Measurements from ENCODE around the gene ZBTB20.
"Not testable (repeated sequence)": the region's sequence is repeated elsewhere in the genome, so short reads cannot be mapped to it uniquely, and the experiment has no call there.

Gene ZBTB20

DNA sequence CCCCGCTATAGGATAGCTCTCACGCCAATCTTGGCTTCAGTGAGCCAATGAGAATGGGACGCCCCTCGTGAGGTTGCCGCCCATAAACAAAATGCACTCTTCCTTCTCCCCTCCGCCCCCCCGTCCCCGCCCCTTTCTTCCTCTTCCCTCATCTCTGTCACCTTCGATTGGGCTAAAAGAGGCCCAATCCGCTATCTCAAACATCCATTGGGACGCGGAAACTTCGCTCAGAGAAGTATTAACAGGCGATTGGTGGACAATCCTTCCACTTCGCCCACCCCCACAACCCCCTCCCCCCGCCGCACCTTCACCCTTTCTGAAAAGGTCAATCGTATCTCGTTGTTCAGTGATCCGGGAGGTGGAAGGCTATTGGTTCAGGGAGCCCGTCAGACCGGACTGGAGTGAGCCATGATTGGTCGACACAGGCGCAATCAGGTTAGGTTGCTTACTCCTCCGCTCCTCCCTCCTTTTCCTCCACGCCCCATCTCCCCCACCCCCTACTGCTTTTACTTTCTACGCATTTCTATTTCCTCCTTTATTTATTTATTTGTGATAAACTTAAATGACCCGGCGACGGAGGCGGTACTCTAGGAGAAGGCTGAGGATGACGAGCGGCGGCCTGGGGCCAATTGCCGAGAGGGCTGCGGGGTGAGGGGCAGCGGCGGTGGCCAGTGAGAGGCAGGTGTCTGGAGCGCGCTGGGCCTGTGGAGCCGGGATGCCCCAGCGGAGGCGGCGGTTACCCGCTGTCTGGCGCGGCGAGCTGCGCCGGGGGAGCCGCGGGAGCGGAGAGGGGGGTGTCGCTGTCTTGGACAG, 447 bp upstream of the ZBTB20 start:
- DNase-seq (ENCODE audit: low read depth in 2 of 3, low spot score in 1 of 3) = peak; percentile 90 to 98 (median 93)

DNA sequence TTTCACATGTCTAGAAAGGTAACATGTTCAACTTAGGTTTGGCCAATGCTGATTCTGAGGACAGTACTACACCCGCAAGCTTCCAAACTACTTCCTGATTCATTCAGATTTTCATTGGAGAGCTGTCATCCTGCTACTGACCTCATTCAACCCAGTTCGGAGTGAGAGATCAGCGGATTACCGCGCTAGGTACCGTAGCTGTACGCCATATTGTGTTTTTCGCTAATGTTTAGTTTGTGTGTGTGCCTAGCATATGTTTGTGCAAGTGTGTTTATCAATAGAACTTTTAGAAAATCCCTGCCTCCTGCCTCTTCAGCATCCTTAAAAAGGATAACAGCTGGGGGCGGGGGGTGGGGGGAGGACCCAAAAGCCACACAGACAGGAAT, 1.1 kb downstream of the ZBTB20 start:
- peak; percentile 21 to 33 (median 25) for DNase-seq (ENCODE audit: low read depth in 2 of 3, low spot score in 1 of 3)

DNA sequence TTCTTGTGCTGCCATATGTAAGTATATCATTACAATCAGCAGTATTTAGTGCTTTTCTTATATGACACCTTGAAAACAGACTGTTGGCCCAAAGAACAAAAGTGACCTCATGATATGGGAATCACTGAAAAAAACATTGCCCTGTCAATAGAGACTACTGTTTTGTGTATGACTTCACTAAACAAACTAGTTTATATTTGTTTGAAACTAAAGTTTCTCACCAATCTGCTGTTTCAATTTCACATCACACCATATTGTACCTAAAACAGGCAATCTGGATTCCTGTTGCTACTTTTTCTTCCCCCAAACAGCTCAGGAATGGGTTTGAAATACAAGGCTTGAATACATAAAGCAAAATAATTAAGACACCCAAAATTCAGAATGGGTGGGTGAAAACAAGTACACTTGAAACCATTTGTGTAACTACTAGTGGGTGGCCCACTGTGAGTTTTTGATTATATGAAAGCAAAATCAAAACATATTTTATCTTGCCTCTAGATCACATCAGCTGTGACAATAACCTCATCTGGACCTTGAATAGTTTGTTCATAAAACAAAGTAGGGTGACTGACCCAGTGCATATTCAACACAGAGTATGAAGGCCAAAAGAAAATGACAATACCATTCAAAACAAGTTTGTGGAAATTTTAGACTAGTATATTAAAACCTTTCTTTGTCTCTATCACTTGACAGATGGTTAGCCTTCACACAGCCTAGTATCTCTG, 5.9 kb downstream of the ZBTB20 start:
- no peak for DNase-seq (ENCODE audit: low read depth in 2 of 3, low spot score in 1 of 3)

DNA sequence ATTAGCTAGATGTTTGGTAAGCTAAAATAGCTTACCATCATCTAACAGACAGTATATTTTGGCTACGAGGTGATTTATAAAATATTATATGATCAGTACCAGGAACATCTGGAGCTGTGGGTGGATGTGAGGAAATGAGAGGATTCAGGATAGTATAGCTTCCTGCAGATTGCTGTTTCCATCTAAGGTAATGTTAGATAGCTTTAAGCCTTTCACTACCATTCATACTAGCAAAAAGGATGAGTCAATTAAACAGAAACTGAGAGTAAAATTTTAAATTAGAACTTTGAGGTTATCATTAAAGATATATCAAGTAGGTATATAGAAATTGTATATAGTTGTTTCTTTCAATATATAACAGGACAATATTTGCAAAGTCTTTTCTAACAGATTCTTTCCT, 8.0 kb downstream of the ZBTB20 start:
- DNase-seq (ENCODE audit: low read depth in 2 of 3, low spot score in 1 of 3) = no peak

DNA sequence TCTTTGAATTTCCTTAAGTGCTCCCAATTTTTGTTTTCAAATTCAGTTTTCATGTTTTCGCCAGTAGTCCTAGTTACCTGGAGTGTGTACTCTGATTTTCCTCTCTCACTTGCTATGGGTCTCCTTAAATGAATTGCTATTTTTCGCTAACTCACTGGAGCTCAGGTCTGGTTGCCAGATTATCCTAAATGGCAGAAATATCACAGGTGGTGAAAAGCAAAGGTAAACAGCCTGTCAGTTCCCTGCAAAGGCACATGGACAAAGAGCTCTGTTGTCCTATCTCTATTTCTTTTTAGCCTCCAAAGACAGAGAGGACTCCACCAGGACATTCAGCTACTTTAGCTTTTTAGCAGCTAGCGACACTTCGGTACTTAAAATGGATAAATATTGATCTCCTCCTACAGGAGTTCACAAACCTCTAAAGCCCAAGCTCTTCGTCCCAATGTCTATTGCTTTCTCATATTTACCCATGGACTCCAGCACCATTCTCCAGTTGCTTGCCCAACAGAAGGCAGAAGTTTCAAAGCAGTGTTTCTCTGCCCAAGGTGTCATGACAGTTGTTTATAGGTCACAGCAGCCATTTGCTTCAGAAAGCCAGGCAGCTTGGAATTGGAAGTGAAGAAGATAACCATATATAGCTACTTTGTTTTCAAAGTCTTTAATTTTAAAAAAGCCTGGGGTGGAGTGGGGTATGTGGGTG, 12.3 kb downstream of the ZBTB20 start:
- DNase-seq (ENCODE audit: low read depth in 2 of 3, low spot score in 1 of 3) = no peak

DNA sequence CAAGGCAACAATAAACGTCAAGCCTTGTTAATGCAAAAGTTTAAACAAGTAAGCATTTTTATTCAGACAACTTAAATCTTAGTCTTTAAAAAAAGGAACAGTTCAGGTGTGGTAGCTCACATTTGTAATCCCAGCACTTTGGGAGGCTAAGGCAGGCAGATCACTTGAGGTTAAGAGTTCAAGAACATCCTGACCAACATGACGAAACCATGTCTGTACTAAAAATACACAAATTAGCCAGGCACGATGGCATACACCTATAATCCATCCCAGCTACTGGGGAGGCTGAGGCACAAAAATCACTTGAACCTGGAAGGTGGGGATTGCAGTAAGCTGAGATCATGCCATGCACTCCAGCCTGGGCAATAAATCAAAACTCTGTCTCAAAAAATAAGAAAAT, 19.9 kb downstream of the ZBTB20 start:
- no peak for DNase-seq (ENCODE audit: low read depth in 2 of 3, low spot score in 1 of 3)

DNA sequence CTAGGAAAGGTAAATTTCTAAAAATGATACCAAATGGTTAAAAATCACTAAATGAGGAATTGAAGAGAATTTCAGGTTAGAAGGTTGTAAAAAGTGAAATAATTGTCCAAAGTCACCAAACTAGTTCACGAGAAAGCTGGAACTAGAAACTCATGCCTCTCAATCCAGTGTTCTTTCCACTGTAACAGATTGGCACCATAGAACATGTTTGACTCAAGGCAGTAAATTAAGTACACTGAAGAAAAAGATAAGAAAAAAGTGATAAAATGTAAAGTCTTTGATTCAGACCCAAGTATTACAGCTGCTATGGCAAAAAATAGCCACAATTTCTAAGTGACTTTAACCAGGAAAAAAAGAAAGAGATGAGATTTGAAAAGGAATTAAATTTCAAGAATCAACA, 26.5 kb downstream of the ZBTB20 start:
- no peak for DNase-seq (ENCODE audit: low read depth in 2 of 3, low spot score in 1 of 3)

DNA sequence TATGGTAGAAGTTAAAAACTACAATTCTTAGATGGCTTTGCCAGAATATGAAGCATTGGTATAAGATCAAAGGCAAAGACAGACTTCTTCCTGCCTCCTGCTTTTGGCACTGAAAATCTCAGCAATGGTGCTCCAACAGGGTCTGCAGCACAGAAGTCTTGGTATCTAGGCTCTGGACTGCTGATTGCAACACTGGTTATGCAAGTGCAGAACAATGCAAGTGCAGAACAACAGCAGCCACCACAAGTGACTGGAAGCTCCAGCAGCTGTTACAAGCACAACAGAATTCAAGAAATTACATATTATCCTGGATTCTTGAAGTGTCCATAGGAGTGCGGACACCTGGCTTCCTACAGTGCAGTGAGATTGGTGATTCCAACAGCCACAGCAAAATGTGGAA, 33.7 kb downstream of the ZBTB20 start:
- DNase-seq (ENCODE audit: low read depth in 2 of 3, low spot score in 1 of 3) = no peak

DNA sequence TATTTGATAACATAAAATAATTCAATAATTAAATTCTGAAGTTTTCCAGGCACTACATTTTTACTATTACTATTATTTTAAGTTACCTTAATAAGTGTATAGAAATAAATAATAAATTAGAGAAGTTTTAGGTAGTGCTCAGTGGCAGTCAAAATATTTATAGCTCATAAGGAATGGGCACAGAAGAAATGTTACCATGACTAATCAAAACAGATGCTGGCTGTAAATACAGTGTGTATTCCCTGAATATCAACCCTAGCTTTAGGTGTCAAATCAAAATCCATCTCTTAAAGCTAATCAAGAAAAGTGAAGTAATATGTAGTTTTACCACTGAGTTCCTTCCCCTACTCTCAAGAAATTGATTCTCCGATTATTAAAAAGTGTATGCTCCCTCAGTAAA, 35.5 kb downstream of the ZBTB20 start:
- no peak for DNase-seq (ENCODE audit: low read depth in 2 of 3, low spot score in 1 of 3)

DNA sequence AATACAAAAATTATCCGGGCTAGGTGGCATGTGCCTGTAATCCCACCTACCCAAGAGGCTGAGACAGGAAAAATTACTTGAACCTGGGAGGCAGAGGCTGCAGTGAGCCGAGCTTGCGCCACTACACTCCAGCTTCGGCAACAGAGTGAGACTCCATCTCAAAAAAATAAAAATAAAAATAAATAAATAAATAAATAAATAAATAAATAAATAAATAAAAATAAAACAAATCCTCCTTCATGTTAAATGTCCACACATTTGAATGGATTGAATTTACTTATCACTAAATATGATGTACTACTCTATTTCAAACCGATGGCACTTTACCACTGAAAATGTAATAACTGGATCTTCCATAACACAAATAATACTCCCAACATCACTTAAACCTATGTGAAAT, 36.3 kb downstream of the ZBTB20 start:
- DNase-seq (ENCODE audit: low read depth in 2 of 3, low spot score in 1 of 3) = no peak

DNA sequence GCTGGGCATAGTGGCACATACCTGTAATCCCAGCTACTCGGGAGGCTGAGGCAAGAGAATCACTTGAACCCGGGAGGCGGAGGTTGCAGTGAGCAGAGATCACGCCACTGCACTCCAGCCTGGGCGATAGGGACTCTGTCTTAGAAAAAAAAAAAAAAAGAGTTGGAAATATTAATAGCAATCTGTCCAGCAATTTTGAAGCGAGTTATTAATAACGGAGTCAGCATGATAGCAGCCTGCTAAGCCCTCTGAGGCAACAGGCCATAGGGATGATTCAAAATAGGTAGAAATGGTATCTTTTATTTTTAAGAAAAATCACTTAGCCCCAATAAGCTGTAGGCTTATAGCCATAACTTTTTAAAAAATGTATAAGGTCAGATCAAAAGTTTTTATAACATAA, 37.0 kb downstream of the ZBTB20 start:
- not testable (repeated sequence) for DNase-seq (ENCODE audit: low read depth in 2 of 3, low spot score in 1 of 3)

DNA sequence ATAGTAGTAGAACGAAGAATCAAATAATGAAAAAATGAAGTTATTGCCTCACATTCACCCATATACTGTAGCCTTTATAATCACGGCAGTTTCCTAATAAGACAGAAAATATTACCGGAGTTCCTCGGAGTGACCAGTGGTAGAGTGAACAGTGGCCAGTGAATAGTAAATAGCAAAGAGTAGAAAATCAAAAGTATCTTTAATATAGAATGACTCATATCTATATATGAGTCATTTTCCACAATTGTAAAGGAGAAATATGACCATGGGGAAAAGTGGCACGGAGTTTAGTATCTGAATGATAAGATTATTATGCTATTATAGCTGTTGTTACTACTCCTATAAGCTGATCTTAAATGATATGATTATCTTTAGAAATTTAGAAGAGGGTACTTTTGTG, 38.5 kb downstream of the ZBTB20 start:
- no peak for DNase-seq (ENCODE audit: low read depth in 2 of 3, low spot score in 1 of 3)

DNA sequence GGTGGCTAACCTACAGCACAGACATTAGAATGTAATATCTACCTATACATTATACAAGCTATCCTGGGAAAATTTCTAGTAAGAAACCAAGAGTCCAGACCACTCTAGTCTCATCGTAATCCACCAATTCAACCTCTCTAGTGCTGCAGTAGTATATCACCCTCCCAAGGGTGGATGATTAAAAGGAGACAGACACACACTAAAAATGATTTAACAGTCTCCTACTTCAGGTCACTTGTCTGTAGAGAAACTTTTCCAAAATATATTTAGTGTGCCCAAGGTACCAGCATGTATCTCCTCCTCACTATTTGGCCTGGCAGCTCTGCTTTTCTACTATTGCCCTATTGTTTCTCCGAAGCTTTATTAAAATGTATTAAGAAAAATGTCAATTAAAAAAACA, 45.0 kb downstream of the ZBTB20 start:
- no peak for DNase-seq (ENCODE audit: low read depth in 2 of 3, low spot score in 1 of 3)

DNA sequence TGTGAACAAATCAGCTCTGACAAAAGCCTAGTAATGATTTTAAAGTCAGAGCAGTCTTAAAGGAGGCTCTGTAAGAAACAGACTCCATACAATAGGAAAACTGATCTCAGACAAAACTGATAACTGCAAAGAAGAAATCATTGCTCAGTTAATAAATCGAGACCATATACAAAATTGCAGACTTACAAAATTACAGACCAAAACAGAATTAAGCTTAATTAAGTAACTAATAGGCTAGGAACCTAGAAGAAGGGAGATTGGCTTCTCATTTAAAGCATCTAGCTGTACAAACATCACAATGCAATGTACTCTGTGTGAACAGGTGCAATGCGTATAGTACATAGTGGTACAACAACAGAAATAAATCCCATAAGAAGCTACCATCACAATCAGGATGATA, 46.3 kb downstream of the ZBTB20 start:
- DNase-seq (ENCODE audit: low read depth in 2 of 3, low spot score in 1 of 3) = no peak

DNA sequence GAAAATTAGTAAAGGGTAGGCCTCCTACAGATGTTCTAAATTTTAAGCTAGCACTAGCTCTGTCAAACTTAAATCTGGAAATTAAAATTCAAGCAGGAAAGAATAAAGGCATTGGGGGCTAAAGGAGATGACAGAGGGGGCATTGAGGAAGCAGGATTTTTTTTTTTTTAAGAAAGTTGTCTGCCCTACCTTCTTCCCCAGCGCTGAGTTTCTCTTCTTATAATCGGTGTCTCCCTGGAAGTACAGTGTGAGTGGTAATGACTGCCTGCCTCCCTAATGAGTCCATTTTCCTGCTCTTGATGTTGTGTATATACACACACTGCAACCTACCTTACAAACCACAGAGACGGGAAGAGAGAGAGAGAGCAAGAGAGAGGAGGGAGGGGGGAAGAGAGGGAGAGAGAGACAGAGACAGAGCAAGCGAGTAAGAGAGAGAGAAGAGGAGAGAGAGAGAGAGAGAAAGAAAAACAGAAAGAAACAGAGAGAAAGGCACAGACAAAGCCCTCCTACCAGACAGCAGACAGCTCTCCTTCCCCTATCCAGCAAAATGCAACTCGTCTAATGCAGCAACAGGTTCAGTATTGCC, 47.0 kb downstream of the ZBTB20 start:
- DNase-seq (ENCODE audit: low read depth in 2 of 3, low spot score in 1 of 3) = no peak

DNA sequence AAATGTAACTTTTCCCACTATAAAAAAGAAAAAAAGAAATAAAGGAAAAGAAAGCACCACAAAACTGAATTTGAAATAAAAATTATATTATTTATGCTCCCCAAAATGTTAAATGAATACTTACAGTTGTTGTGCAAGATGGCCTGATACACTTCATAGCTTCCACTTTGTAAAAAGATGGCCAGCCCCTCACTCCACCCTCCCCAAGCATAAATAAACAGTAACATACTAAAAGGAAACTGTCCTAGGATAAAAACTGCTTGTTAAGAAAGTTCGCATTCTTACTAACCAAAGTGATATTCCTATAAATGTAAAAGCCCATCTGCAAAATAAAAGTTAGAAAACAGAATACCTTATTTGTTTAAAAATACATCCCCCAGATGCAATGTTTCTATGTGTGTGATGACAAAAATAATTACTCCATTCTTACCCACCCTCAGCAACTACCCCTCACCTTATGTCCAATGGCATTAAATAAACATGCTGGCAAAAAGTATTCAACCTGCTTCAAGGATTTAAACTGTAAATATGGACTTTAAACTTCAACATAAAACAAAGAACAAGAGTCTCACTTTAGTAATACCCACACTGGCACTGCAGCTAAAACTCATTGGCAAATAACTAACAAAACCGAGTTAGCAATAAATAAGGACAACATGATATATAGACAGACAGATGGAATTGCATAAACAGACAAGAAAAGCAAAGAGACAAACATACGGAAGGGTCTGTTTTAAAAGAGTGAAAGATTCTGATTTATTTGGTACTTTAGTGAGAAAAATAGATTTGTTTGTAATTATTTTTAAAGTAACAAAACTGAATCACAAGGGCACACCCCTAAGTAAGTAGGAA, 47.7 kb downstream of the ZBTB20 start:
- DNase-seq (ENCODE audit: low read depth in 2 of 3, low spot score in 1 of 3) = no peak

DNA sequence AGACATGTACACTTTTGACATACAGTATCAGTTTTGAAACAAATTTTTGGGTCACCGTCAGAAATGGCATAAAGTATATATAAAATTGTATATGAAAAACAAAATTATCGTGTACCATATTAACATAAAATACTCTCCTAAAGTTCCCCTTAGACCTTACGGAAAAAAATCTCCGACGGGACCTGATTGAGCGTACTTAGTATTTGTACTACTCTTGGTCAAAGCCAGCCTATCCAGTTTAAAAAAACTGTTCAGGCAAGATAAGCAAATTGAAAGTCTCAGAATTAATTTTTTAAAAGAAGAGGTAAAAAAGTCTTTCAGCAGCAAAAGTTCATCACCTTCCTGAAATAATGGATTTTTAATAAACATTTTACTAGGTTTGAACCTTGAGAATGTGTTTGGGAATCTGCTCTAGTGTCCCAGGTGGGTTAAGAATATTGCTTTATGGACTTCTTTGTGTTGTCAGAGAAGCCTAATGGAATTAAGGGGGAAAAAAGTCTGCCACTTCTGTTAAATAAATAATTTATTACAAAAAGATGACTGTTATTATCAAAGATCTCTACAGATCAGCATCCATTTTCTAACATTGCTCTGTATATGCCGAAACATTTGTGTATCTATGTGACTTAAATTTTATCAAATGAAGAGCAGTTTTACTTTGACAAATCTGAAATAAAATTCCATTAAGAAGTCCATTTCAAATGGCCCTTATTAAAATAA, 48.6 kb downstream of the ZBTB20 start:
- DNase-seq (ENCODE audit: low read depth in 2 of 3, low spot score in 1 of 3) = no peak

DNA sequence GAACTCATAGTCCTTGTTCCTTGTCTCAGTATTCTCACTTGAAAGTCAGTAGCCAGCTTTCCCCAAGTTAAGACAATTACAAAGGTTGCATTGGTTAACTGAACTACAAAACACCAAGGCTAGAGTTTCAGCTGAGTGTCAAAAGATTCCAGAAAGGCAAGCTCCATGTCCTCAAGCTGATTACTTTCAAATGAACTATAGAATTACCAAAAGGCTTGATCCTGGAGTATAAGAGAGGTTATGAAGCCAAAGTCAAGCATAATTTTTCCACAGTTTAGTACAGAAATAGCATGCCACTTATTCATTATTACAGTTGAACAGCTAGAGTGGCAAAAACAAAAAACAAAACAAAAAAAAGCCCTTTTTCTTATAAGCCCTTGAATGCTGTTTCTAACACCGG, 51.9 kb downstream of the ZBTB20 start:
- no peak for DNase-seq (ENCODE audit: low read depth in 2 of 3, low spot score in 1 of 3)

DNA sequence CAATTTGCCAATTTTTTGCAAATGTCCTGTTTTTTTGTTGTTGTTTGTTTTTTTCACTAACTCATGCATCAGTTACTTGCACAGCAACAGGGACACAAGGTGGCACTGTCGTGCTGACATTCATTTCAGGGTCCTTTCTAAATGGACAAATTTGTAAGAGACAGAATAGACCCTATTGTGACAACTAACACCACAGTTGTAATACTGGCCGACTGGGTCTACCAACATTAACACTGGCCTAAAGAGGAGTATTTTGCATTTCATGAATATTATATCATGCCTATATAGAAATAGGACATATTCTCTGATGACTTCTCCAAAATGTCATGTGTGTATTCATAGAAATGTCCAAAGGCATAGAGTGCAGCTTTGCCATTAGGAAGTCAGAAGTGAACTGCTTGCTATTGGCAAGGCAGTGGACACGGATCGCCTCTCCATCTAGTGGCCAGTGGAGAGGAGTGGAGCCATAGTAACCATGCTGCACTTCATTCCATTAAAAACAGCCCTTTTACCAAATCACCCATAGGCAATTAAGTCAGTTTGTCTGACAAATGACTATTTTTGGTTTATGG, 54.8 kb downstream of the ZBTB20 start:
- DNase-seq (ENCODE audit: low read depth in 2 of 3, low spot score in 1 of 3) = peak; percentile 6 to 31 (median 26)

DNA sequence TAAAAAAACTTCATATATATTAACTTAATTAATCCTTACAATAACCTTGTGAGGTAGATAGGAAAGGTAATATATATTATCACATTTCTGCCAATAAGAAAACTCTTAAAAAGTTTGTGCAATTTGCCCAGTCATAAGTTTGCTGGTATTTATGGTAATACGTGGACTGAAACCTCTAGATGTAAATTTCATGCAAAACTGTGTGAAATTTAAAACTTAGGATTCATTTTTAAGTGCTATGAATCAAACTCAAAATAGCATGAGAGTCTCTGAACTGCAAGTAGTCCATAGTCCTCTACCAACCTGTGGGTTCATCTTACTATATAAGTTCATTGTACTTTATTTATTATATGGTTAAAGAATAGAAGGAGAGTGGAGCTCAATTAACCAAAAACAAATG, 56.4 kb downstream of the ZBTB20 start:
- no peak for DNase-seq (ENCODE audit: low read depth in 2 of 3, low spot score in 1 of 3)
